TTC549 (cell line): ENCODE data around the gene CNTNAP2.
"Not testable (repeated sequence)": the region's sequence is repeated elsewhere in the genome, so short reads cannot be mapped to it uniquely, and the experiment has no call there.

ENCODE experiments used
- FAIRE-seq: peaks from 2 replicates; lab custom pipeline; 2012; peaks lifted over from hg19 to GRCh38; lab: Jason Lieb, UNC

The CNTNAP2 gene

DNA sequence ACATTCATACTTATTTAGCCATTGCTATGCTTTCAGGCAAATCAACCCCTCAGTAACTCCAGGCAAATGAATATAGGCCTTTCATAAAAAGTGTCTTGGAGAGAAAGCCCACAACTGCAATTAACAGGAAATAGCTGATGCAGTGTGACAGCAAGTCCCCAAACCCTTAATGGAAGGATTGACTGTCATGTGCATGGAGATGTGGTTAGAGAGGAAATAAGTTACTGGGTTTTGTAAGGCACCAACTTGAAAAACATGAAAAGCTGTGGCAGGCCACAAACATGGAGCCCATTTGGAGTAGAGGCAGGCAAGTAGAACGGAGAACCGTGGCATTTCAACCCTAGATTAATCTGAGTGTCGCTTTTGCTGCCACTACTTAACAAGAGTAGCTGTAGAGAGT is 1924.6 kb downstream of the CNTNAP2 start:
- no peak for FAIRE-seq

DNA sequence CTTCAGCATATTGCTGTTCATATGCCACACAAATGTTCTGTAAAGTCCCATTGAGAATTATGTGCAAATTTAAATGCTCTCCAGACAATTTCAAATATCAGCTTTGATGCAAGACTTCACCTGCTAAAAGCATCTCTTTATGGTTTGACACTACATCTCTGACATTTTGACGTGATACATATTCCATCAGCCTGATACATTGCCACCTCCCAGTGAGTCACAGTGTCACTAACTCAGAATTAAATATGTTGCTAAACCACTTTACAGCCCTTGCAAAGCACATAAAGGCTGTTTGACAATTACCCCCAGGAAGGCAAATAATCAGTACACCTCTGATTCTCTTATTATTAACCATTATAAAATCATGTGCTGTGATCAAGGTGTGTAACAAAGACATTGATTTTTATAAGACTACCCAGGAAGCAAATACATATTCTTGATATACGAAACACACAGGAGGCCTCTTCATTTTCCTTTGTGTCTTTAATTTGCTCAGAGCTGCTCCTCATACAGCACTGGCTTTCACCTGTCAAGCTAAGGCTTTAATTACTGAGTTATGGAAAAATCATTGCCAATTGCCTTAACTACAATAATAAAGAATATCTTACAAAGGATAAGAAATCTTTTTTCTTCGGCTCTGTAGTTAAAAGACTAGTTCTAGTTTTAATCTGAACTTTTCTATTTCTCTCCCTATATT is 1926.5 kb downstream of the CNTNAP2 start:
- FAIRE-seq: no peak

DNA sequence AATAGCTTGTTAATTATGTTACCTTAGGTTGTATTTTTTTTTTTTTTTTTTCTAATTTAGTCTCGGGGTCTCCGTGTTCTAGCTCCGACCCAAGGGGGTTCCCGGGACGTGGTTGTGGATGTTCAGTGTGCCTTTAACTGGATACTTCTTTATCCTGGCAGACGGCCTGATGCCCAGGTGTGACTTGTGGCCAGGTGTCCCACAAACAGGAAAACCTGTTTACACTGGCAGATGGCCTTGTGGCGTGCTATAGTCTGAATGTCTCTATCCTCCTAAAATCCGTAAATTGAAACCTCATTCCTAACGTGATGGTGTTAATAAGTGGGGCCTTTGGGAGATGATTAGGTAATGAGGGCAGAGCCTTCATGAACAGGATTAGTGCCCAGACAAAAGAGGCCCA is 1927.6 kb downstream of the CNTNAP2 start:
- FAIRE-seq: no peak

DNA sequence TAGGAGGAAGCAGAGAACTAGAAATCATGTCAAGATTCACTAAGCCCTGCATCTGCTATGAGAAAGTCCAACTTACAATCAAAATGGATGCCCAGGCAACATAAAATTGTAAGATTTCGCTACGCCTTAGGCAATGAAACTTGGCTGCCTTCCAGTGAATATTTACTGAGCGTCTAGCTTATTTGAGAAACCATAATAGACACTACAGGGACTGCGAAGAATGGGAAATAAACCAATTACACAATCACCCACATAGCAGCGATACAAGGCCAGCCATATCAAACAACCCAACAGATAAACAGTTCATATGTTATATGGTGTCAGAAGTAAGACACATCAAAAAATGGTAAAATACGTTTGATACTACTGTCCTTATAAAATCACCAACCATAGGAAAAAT is 1928.9 kb downstream of the CNTNAP2 start:
- FAIRE-seq: no peak

DNA sequence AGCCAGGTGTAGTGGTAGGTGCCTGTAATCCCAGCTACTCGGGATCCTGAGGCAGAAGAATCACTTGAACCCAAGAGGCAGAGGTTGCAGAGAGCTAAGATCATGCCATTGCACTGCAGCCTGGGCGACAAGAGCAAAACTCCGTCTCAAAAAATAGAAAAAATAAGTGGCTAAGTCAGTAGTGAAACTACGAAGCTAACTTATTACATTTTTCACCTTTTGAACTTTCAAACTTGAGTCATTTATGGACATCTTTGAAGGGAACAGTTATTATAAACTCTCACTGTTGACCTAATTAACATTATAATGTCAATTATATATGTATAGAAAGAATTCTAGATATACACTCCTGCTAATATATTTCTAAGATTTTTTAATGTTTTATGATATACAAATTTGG is 1932.5 kb downstream of the CNTNAP2 start:
- FAIRE-seq: no peak

DNA sequence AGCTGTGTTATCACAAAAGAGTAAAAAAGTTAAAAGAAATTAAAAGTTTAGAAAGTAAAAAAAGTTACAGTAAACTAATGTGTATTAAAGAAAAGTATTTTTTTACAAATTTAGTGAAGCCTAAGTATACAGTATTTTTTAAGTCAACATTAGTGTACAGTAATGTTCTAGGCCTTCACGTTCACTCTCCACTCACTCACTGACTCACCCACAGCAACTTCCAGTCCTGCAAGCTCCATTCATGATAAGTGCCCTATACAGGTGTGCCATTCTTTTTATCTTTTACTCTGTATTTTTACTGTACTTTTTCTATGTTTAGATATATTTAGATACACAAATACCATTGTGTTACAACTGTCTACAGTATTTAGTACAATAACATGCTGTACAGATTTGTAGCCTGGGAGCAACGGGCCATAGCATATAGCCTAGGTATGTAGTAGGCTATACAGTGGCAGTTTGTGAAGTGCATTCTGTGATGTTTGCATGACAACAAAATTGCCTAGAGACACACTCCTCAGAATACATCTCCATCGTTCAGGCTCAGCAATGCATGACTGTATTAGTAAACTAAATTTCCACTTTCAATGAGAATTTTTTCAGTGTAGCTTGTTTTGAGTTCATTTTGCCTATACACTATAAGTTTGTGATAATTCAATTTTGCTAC is 1934.0 kb downstream of the CNTNAP2 start:
- no peak for FAIRE-seq

DNA sequence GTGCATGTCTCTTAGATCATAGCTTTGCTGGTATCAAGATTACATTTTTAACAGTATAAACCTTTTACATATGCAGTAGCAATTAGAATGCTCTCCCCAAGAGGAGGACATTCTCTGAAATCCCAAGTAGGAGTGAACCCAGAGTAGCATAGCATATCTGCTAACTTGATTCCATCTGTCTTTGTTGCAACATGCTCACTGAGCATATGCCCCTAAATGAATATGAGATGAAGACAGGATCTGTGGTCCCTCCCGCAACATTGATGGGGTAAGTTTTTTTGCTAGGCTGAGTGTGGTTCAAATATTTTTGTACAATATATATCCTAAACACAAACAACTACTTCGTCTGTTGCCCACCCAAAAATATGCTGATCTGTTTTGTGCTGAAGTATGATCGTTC is 1939.8 kb downstream of the CNTNAP2 start:
- no peak for FAIRE-seq

DNA sequence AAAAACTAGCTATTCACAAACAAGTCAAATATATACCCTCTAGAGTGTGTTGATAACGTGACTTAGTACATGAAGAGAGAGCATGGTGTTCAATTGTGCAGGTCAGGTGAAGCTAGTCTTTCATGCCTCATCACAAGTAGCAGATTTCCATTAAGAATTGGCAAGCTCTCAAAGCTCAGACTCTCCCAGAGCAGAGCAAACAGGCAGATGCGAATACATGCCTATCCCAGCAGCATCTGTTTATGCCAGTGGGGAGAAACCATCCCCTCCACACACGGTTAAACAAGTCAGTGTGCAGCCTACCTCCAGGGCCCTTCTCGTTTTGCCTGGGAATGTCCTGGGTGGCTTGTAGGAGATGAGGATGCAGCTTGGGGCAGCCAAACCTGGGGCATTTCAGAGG is 1941.5 kb downstream of the CNTNAP2 start:
- FAIRE-seq: no peak

DNA sequence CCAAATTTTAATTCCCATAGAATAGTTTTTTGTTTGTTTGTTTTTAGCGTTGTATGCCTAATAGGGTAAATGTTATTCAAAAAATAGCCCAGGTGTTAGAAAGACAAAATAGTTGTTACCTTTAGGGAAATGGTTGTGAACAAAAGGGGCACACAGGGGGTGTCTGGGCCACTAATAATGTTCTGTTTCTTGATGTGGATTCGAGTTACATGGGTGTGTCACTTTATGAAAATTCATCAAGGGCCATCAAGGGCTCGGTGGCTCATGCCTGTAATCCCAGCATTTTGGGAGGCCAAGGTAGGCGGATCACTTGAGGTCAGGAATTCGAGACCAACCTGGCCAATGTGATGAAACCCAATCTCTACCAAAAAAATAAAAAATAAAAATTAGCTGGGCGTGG is 1942.2 kb downstream of the CNTNAP2 start:
- no peak for FAIRE-seq

DNA sequence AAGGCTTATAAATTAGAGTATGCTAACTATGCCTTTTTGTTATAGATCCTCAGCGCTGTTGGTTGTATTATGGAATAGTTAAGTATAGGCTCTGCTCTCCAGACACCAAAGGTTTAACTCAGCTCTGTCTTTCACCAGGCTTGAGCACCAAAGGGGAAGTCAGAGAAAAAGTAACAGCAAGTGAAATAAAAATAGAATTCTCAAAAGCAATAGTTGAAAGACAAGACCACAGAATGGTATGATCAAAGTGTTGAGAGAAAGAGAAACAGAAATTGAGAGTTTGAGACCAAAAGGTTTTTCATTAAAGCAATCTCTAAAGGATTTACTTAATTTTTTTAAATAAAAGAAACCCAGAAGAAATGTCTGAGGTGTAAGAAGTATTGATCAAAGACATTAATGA is 1944.1 kb downstream of the CNTNAP2 start:
- no peak for FAIRE-seq

DNA sequence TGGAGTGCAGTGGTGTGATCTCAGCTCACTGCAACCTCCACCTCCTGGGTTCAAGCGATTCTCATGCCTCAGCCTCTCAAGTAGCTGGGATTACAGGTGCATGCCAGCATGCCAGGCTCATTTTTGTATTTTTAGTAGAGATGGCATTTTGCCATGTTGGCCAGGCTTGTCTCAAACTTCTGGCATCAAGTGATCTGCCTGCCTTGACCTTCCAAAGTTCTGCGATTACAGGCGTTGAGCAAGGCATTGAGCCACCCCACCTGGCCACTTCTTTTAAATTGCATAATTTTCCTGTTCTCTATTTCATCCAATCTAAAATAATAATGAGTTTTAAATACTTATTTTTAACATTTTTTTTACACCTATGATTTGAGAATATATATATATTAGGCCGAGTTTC is 1961.5 kb downstream of the CNTNAP2 start:
- not testable (repeated sequence) for FAIRE-seq

DNA sequence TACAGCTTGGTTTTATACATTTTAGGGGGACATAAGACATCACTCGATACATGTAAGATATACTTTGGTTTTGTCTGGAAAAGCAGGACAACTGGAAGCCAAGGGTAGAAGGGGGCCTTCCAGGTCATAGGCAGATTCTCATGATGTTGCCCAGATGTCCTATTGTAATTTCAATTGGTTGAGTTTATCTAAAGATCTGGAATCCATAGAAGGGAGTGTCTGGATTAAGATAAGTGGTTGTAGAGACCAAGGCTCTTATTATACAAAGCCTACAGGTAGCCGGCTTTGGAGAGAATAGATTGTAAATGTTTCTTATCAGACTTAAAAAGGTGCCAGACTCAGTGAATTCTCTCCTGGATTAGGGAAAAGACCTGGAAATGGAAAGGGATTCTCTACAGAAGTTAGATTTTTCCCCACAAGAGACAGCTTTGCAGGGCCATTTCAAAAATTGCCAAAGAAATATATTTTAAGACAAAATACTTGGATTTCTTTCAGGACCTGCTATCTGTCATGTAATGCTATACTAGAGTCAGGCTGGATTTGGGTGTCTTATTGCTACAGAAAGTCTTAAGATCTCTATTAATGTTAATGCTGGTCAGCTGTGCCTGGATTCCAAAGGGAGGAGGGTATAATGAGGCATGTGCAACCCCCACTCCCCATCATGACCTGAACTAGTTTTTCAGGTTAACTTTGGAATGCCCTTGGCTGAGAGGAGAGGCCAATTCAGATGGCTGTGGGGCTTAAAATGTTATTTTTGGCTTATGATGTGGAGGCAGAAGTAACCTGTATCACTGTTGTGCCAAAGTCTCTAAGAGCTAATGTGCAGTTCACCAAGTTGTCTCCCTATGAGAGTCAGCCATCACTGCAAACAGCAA is 1962.8 kb downstream of the CNTNAP2 start:
- FAIRE-seq: no peak

DNA sequence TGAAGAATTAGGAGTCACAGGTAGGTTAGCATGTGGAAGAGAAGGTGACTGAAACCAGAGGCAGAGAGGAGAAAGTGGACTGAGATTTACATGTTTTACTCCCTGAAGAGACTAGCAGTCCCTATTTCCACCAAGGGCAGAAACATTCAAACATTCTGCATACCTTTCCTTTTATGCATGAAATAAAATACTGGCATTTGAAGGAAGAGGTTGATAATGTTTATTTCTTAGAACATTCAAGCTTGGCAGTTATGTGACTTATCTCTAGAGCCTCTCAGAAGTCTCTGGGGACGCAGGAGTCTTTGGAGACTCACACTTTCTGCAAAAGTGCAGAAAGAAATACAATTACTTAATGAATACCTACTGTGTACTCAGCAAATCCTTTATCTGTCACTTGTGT is 1966.8 kb downstream of the CNTNAP2 start:
- no peak for FAIRE-seq

DNA sequence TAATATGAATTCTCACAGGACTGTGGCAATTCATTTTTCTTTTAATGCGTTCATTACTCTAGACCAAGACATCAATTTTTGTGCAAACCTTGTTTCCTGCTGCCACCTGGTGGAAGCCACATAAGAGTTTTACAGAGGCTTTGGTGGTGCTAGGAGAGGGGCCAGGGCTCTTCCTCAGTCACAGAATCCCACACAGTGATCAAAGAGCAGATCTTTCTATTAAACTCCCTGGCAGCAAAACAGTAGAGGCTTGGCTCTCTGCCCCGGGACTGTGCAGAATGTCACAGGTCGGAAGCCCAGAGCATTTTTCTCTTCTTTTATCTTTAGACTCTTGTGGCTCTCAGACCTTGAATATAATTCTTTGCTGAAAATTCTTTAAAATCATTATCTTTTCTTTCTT is 1967.5 kb downstream of the CNTNAP2 start:
- no peak for FAIRE-seq

DNA sequence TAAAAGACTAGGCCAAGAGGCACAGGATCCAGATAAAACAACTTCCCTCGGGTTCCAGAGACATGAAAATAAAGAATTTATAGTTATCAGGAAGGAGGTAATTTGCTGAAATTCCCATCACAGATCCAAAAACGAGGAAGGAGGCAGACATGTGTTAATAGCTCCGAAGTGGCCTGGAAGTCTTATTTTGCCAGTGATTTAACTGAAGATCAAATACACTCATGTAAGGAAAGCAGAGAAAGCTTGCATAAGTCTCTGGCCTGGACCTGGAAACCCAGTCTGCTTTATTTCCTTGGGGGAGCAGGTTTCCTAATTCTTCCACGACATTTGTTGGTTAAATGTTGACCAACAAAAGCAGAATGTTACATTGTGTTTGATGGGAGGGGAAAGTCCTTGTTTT is 1975.3 kb downstream of the CNTNAP2 start:
- FAIRE-seq: no peak

DNA sequence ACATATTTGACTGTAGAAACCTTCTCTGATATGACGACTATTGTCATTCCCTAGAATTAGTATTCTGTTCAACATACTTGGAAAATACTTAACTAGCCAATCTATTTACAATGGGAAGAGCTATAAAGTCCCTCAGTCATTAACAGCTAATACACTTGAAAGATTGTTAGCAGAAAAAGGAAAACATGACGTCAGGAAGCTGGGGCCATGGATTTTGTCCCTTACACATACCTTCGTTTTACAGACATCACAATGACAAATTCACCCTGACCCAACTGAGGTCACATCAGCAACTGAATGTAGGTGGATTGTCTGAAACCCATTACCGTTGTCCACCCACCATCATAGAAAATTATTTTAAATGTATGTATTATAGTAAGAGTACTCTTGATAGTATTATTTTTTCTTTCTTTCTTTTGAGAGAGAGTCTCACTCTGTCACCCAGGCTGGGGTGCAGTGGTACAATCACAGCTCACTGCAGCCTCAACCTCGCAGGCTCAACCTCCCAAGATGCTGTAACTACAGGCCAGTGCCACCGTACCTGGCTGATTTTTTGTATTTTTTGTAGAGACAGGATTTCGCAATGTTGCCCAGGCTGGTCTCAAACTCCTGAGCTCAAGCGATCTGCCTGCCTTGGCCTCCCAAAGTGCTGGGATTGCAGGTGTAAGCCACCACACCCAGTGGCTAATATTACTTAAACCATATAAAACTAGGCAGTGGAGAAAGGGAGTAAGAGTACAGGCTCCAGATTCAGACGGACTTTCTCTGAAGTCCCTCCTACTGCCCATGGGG is 1977.0 kb downstream of the CNTNAP2 start:
- no peak for FAIRE-seq

DNA sequence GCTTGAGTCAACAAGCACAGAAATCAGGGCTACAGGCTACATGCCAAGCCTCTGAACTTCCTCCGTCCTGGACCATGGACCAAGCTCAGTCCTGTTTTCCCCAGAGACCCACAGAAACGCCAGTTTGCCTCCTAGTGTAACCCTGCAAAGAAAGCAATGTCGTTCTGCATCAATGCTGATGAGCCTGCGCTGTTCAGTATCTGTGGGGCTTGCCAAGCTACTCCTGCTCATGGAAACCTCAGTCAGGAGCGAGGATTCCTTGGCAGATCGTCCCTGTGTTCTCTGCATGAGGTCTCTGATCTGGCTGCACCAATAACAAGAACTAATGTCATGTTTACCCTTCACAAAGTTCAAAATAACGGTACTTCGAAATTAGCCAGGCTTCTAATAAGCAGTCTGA is 1978.5 kb downstream of the CNTNAP2 start:
- FAIRE-seq: no peak

DNA sequence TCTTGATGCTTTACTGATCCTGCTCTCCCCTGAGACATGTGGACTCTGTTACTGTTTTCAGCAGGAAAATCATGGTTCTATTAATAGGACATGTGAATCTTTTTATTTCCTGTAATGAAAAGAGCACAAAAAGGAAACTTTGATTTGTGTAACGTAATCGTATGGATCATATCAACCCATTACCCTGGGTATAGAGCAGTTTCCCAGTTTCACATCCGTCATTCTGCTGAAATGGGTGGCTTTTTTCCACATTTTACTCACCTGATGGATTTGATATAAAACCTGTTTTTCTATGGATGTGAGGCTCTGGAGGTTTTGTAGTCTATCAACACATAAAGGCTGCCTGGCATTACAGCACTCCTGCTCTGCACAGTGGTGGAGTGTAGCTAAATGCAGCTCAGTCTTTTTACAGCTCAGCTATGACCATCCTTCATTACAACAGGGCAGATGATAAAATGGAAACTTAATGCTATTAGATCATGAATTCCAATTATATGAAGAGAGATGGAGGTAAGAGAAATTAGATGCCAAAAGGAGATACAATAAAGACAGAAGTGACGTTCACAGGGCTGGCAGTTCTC is 1987.6 kb downstream of the CNTNAP2 start:
- FAIRE-seq: no peak

DNA sequence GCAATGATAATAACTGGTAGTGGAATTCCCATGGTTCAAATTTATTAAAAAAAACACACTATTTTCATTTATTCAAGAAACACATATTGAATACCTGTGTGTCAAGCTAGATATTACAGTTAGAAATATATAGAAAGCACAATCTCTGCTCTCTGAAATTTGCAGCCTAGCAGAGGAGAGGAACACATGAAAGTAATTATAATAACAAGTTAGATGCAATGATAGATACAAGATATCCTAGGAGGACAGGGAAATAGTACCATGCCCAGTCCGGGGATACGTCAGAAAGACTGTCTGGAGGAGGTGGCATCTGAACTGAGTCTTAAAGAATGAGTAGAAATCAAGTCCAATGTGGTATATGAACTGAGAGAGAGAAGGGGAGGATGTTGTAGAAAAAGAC is 1988.3 kb downstream of the CNTNAP2 start:
- no peak for FAIRE-seq

DNA sequence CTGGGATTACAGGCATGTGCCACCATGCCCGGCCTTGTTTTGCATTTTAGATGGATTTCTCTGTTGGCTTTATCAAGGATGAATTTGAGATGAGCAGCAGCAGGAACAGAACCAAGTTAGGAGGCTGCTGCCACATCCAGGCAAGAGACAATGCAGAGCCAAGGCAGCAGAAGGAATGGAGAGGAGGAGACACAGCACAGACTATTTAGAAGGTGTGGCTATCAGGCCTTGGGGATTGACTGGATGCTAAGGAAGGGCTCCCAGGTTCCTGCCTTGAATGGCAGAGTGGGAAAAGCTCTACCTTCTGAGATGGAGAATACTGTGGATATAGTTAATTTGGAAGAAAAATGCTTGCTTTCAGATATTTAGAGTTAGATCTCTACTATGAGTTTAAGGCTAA is 1989.3 kb downstream of the CNTNAP2 start:
- FAIRE-seq: no peak

DNA sequence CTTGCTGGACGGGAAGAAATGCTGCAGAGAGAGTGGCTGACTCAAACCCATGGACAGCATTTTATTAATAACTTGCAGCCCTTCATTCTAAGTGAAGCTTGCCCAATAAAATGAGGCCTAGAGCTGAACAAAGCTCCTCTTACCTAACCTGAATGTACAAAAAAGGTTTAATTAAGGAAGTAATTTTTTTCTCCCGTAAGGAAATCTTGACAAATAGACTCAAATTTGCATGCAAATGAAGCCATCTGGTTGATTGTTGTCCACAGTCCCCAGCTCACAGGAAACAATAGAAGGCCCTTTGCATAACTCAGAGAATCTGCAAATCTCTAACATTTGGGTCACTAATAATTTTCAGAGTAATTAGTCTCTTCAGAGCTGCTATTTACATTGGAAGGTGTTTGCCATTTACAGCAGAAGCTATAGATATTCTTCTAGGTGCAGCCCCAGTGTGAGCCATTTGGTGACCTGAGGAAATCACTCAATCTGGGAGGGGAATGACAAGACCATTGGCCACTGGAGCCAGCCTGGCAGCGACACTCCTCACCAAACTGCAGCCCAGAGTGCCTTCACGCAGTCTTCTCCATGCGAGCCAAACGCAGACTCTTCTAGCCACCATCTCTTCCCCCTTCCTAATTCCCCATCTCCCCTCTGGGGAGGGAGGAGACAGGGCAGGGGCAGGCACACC is 1991.0 kb downstream of the CNTNAP2 start:
- FAIRE-seq: no peak

DNA sequence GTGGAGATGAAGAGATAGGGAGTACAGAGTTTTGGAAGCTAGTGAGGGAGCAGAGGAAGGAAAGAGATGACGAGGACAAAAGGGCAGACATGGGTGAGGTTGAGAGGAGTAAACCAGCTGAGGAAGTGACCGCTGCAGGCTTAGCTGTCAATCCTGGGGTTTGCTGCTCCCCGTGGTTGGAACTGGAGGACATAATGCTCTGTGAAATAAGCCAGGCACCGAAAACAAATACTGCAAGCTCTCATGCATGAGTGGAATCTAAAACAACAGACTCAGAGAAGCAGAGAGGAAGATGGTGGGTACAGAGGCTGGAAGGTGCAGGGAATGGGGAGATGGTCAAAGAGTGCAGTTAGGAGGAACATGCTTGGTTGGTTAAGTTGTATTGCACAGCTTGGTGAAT is 1991.8 kb downstream of the CNTNAP2 start:
- no peak for FAIRE-seq
